IMR-90 (cell line): ENCODE data around the gene PLA2G3. TPM values are rescaled to one million over a fixed set of nuclear protein-coding genes. Genes with fewer than 3 reads are reported as not detected.
A peak's percentile ranks its signal among the peaks of the same experiment; 100 is the strongest.

Experiments used
- ATAC-seq: fragments of 200-7000 bp; cut with Tn5 transposase; 2 replicates; pipeline ENCODE4 v1.9.1; 2020; ENCODE audit warnings: low read depth, mild to moderate bottlenecking, moderate library complexity
- BruUV-seq: library from RNA; stranded (reverse); fragments of 400-500 nt; replicated peaks from 2 replicates; lab custom pipeline; 2021; lab: Mats Ljungman, UMichigan
- CTCF ChIA-PET: fragments of 300-600 bp; formaldehyde crosslinking; extraction: SDS; loops from one replicate; lab custom pipeline; 2021; ENCODE audit warnings: antibody characterized with exemption; lab: Yijun Ruan, JAX
- POLR2A ChIA-PET: fragments of 300-600 bp; sonication (Branson Sonifier 250); formaldehyde crosslinking; loops from one replicate; lab custom pipeline; 2022; ENCODE audit warnings: antibody characterized with exemption; ENCODE audit not compliant: unreplicated experiment; lab: Charles Lee
- DNase-seq: peaks from one replicate; pipeline ENCODE4 v3.0.0; 2013
- H2AFZ ChIP-seq: replicated peaks from 2 replicates; pipeline ENCODE3; 2013; ENCODE audit warnings: low read length, mild to moderate bottlenecking; ENCODE audit not compliant: poor library complexity
- H2AK5ac ChIP-seq: 2 replicates; pipeline ENCODE4 v1.6.1; 2013; ENCODE audit warnings: low read depth, low read length, inconsistent platforms
- H2AK9ac ChIP-seq: replicated peaks from 2 replicates; pipeline ENCODE3; 2013; ENCODE audit warnings: mild to moderate bottlenecking, low read depth, low read length, moderate library complexity; ENCODE audit not compliant: poor library complexity
- H2BK120ac ChIP-seq: 2 replicates; pipeline ENCODE4 v1.6.1; 2013; ENCODE audit warnings: low read depth, low read length, inconsistent platforms
- H2BK15ac ChIP-seq: 3 replicates; pipeline ENCODE4 v1.6.1; 2013; ENCODE audit warnings: low read depth, low read length, inconsistent platforms
- H2BK20ac ChIP-seq: 2 replicates; pipeline ENCODE4 v1.6.1; 2013; ENCODE audit warnings: low read depth, mild to moderate bottlenecking, inconsistent platforms, low read length, moderate library complexity
- H2BK5ac ChIP-seq: 2 replicates; pipeline ENCODE4 v1.6.1; 2013; ENCODE audit warnings: mild to moderate bottlenecking, low read depth, low read length, inconsistent platforms; ENCODE audit not compliant: poor library complexity, severe bottlenecking
- H3K14ac ChIP-seq: replicated peaks from 2 replicates; pipeline ENCODE4 v1.6.1; 2013; ENCODE audit warnings: low read depth, low read length, inconsistent platforms
- H3K18ac ChIP-seq: 2 replicates; pipeline ENCODE4 v1.6.1; 2013; ENCODE audit warnings: low read depth, low read length, control low read depth
- H3K23ac ChIP-seq: 2 replicates; pipeline ENCODE4 v1.6.1; 2013; ENCODE audit warnings: low read depth, low read length, inconsistent platforms
- H3K27ac ChIP-seq: 2 replicates; pipeline ENCODE4 v1.5.1; 2013; ENCODE audit warnings: mild to moderate bottlenecking, control low read depth, low read length; ENCODE audit not compliant: insufficient read depth
- H3K27me3 ChIP-seq: 2 replicates; pipeline ENCODE4 v1.6.1; 2013; ENCODE audit warnings: low read length; ENCODE audit not compliant: control insufficient read depth, insufficient read depth
- H3K36me3 ChIP-seq: 2 replicates; pipeline ENCODE4 v1.6.1; 2013; ENCODE audit warnings: low read length, mixed read lengths; ENCODE audit not compliant: control insufficient read depth, insufficient read depth
- H3K4ac ChIP-seq: 2 replicates; pipeline ENCODE4 v1.6.1; 2013; ENCODE audit warnings: low read depth, low read length, inconsistent platforms
- H3K4me1 ChIP-seq: 2 replicates; pipeline ENCODE4 v1.6.1; 2013; ENCODE audit warnings: low read length, mixed read lengths; ENCODE audit not compliant: control insufficient read depth, insufficient read depth
- H3K4me2 ChIP-seq: 2 replicates; pipeline ENCODE4 v1.6.1; 2013; ENCODE audit warnings: low read depth, mild to moderate bottlenecking, control low read depth, low read length, moderate library complexity
- H3K4me3 ChIP-seq: 2 replicates; pipeline ENCODE4 v1.5.1; 2013; ENCODE audit warnings: low read depth, mild to moderate bottlenecking, control low read depth, low read length, moderate library complexity; ENCODE audit not compliant: insufficient read depth
- H3K56ac ChIP-seq: 2 replicates; pipeline ENCODE4 v1.6.1; 2013; ENCODE audit warnings: low read length, inconsistent platforms; ENCODE audit not compliant: insufficient read depth; ENCODE audit errors: extremely low read depth
- H3K79me1 ChIP-seq, 2 experiments: 2 replicates each; pipeline ENCODE4 v1.6.1; 2013; ENCODE audit warnings: low read length in 2 of 2, inconsistent platforms in 1 of 2, low read depth in 1 of 2
- H3K9ac ChIP-seq: 2 replicates; pipeline ENCODE4 v1.6.1; 2013; ENCODE audit warnings: low read depth, low read length, control low read depth
- H3K9me1 ChIP-seq: 2 replicates; pipeline ENCODE4 v1.6.1; 2013; ENCODE audit warnings: low read length, inconsistent platforms; ENCODE audit not compliant: insufficient read depth
- H3K9me3 ChIP-seq: 2 replicates; pipeline ENCODE4 v1.6.1; 2013; ENCODE audit warnings: low read length; ENCODE audit not compliant: control insufficient read depth, insufficient read depth
- H4K20me1 ChIP-seq: 2 replicates; pipeline ENCODE4 v1.6.1; 2013; ENCODE audit warnings: low read length, inconsistent platforms; ENCODE audit not compliant: insufficient read depth
- H4K5ac ChIP-seq: 2 replicates; pipeline ENCODE4 v1.6.1; 2013; ENCODE audit warnings: mild to moderate bottlenecking, low read depth, low read length, control low read depth
- H4K8ac ChIP-seq, 2 experiments: 2 replicates each; pipeline ENCODE4 v1.6.1; 2013; ENCODE audit warnings: low read depth in 2 of 2, low read length in 2 of 2, control low read depth in 1 of 2, inconsistent platforms in 1 of 2
- H4K91ac ChIP-seq: 2 replicates; pipeline ENCODE4 v1.6.1; 2013; ENCODE audit warnings: low read depth, low read length, inconsistent platforms; ENCODE audit not compliant: insufficient read depth
- CEBPB ChIP-seq: IDR thresholded peaks from 2 replicates; pipeline ENCODE4 v1.6.1; 2012; ENCODE audit warnings: low read depth, low read length, improper control_type of control experiment
- CHD1 ChIP-seq: IDR thresholded peaks from 2 replicates; pipeline ENCODE4 v1.6.1; 2012; ENCODE audit warnings: low read depth, low read length, improper control_type of control experiment
- CTCF ChIP-seq: conservative IDR thresholded peaks from 2 replicates; pipeline ENCODE4 v1.5.1; 2012; ENCODE audit warnings: mild to moderate bottlenecking, low read depth, low read length, improper control_type of control experiment
- RAD21 ChIP-seq: IDR thresholded peaks from 2 replicates; pipeline ENCODE4 v1.6.1; 2012; ENCODE audit warnings: low read length, improper control_type of control experiment
- RFX5 ChIP-seq: IDR thresholded peaks from 2 replicates; pipeline ENCODE4 v1.8.0; 2012; ENCODE audit warnings: low read depth, mild to moderate bottlenecking, low read length, moderate library complexity
- WGBS, 2 experiments: methylation state at CpG; one replicate each; pipeline versions ENCODE4 v1.1.5 to v1.1.7; 2013; ENCODE audit warnings: missing lambda C conversion rate in 2 of 2; ENCODE audit not compliant: insufficient read length in 1 of 2; ENCODE audit errors: extremely low coverage in 2 of 2; 5-methylcytosine and 5-hydroxymethylcytosine counted together
- dilution Hi-C: fragments of 300-500 bp; cut with HindIII; formaldehyde crosslinking; loops from one replicate; pipeline ENCODE4 v1.14.3; 2018; ENCODE audit warnings: low sequenced_read_pairs; ENCODE audit not compliant: unreplicated experiment
- in situ Hi-C: fragments of 300-500 bp; cut with MboI; formaldehyde crosslinking; loops from 3 replicates; pipeline ENCODE4 v1.14.3; 2019; ENCODE audit warnings: low sequenced_read_pairs, inconsistent platforms, mixed read lengths
- intact Hi-C: fragments of 100-400 bp; cut with micrococcal nuclease; formaldehyde crosslinking; loops from 2 replicates; pipeline ENCODE4 v1.10.0; 2022
- polyA plus RNA-seq, 3 experiments: library from polyadenylated mRNA; depleted of rRNA; stranded (reverse); fragments of >200 nt; gene quantifications; 2 replicates each; pipeline ENCODE4 v1.2.3, GENCODE V29; 2012; ENCODE audit warnings: low replicate concordance in 1 of 3
- total RNA-seq: library from RNA; depleted of rRNA; stranded (reverse); fragments of >200 nt; gene quantifications from 2 replicates; pipeline ENCODE4 v1.2.3, GENCODE V29; 2012

PLA2G3 gene
- total and polyA plus RNA-seq, 2 of the 4 experiments (the other 2 are of a cell fraction), result under 0.01 to 0.12 TPM

GRCh38 chr22:31121403-31121802, 18.9 kb downstream of the PLA2G3 start:
- Histone ChIP-seq H4K91ac (no peak overlapping the region), H4K20me1 (no peaks in the 10 kb centered on the region), H2BK20ac (no peak overlapping the region), H4K8ac (no peak overlapping the region), H3K36me3 (no peaks in the 10 kb centered on the region), H3K27me3 (no peaks in the 10 kb centered on the region; the same call in 1 of the 2 replicates), H3K9me1 (no peaks in the 10 kb centered on the region; the same call in 1 of the 2 replicates), H2BK120ac (no peak overlapping the region), H2BK5ac (no peak overlapping the region), H3K4me2 (no peak overlapping the region), H3K56ac (no peak overlapping the region), H3K4ac (no peak overlapping the region), H3K4me1 (peaks cover 5% of the 10 kb centered on the region), H3K9me3 (no peaks in the 10 kb centered on the region), H3K79me1 (peaks cover 0 to 4% of the 10 kb centered on the region in 2 experiments; a peak in 1 of 4 replicates), H3K23ac (no peak overlapping the region), H2BK15ac (no peak overlapping the region), H3K14ac (no peak overlapping the region), H3K4me3 (no peak overlapping the region), H3K9ac (no peak overlapping the region), H4K5ac (no peak overlapping the region), H2AK9ac (no peak overlapping the region), H3K18ac (no peak overlapping the region), H3K27ac (no peak overlapping the region), H2AFZ (no peak overlapping the region), H2AK5ac (peak overlapping the region; percentile 56; the same call in 1 of the 2 replicates)
- dilution Hi-C loops (no loop called here), intact Hi-C loops (no loop called here), in situ Hi-C loops (no loop called here)
- ChIA-PET CTCF (no interaction called here), POLR2A (no interaction called here)
- no peak for DNase-seq
- TF ChIP-seq CEBPB, result no peak
- no peak for TF ChIP-seq CTCF
- TF ChIP-seq CHD1, result no peak
- no peak for TF ChIP-seq RFX5
- no peak for TF ChIP-seq RAD21
- no TSS peak for BruUV-seq
- WGBS, 2 experiments, result 95% methylated on average over 3 of the region's 4 CpGs; no CpG with 5 or more reads in 1 of the 2 experiments
- no peak for ATAC-seq
